ENCODE measurements around the gene FBXO34. TPM values are rescaled to one million over a fixed set of nuclear protein-coding genes. Genes with fewer than 3 reads are reported as not detected.

The FBXO34 gene
- total and polyA plus RNA-seq, 10 of the 15 experiments (the other 5 are each of a cell fraction or from before 2014, with no cell fraction given) = 5.6 to 22.8 (median 17.6) TPM

- TF ChIP-seq FOXK2 (IDR thresholded peaks at IDR 0.05) (no peak), IRF5 (IDR thresholded peaks at IDR 0.05; ENCODE audit: borderline replicate concordance) (no peak), JUNB (IDR thresholded peaks at IDR 0.05) (no peak), TAF1 (IDR thresholded peaks at IDR 0.05; ENCODE audit: borderline replicate concordance, low read depth, low read length) (no peak), GABPA (IDR thresholded peaks at IDR 0.05; ENCODE audit: low read depth) (no peak), NR2C2 (IDR thresholded peaks at IDR 0.05; ENCODE audit: borderline replicate concordance, control insufficient read depth, insufficient read length, low read depth) (no peak), CBX5 (IDR thresholded peaks at IDR 0.05; ENCODE audit: low read depth) (no peak)
These were observed 35.8 kb downstream of the FBXO34 start (continued) for GRCh38 chr14:55306938-55307589.

- in situ Hi-C loops (cut with MboI) = no loop called here
- H3K4me1 ChIP-seq (ENCODE audit: control insufficient read depth, insufficient read depth, low read length) = peaks cover 3% of the 10 kb centered on the region; the same call in 1 of the 2 replicates
- ChIA-PET SMC1A (ENCODE audit: uncharacterized antibody, unreplicated experiment) (interaction anchor here (0.6 to 1.5 kb wide), 6 partner anchors 24 to 300 kb away, joined by 3 to 6 read pairs (median 4); no protein-coding TSS in a partner anchor), POLR2A (interaction anchor here (0.8 kb wide), 1 partner anchor 12 kb away, joined by 3 read pairs; no protein-coding TSS in a partner anchor), RAD21 (ENCODE audit: unreplicated experiment) (no interaction called here), CTCF (interaction anchor here (0.7 to 1.2 kb wide), 6 partner anchors 9 to 64 kb away, joined by 3 to 5 read pairs (median 4); no protein-coding TSS in a partner anchor)
- no TSS peak for BruUV-seq (replicated peaks)
- H3K4me3 ChIP-seq = no peak overlapping the region
- H3K79me2 ChIP-seq (ENCODE audit: control insufficient read depth, insufficient read depth, low read length) = peaks cover 13% of the 10 kb centered on the region
- intact Hi-C loops (cut with micrococcal nuclease; ENCODE audit: unreplicated experiment) = no loop called here
- H3K36me3 ChIP-seq (ENCODE audit: control insufficient read depth in 2 of 2, insufficient read depth in 2 of 2, low read length in 1 of 2) = no peaks in the 10 kb centered on the region; a peak in 1 of 4 replicates
- H4K20me1 ChIP-seq (ENCODE audit: control insufficient read depth, insufficient read depth) = no peaks in the 10 kb centered on the region
- FAIRE-seq = no peak
- no peaks in the 10 kb centered on the region for H3K27me3 ChIP-seq (replicated peaks in 1 of 2; ENCODE audit: control insufficient read depth in 2 of 2, insufficient read depth in 2 of 2, low read length in 1 of 2)
- H2AFZ ChIP-seq (ENCODE audit: control insufficient read depth, low read depth, low read length) = no peak overlapping the region
- peaks cover 12% of the 10 kb centered on the region; the same call in 2 of the 3 replicates for H3K9me3 ChIP-seq (replicated peaks; ENCODE audit: control insufficient read depth, insufficient read depth, low read length)
- no peak overlapping the region for H3K9ac ChIP-seq (ENCODE audit: control insufficient read depth, insufficient read depth, low read length)
- H3K4me2 ChIP-seq (ENCODE audit: control insufficient read depth, insufficient read depth) = no peak overlapping the region
- 100% methylated on average over 2 of the region's 2 CpGs for WGBS (ENCODE audit: insufficient coverage, insufficient replicate concordance, low lambda C conversion rate, missing lambda C conversion rate)
- no peak for TF ChIP-seq TCF3 (IDR thresholded peaks at IDR 0.05; ENCODE audit: borderline replicate concordance, insufficient read depth, low read depth, low read length)
- no peak for TF ChIP-seq CTCF (IDR thresholded peaks at IDR 0.05 in 2 of 3, conservative IDR thresholded peaks at IDR 0.05 in 1 of 3; ENCODE audit: control insufficient read depth in 2 of 3, extremely low read depth in 1 of 3, insufficient read depth in 1 of 3, low read depth in 3 of 3, low read length in 3 of 3)
- TF ChIP-seq MEF2B (IDR thresholded peaks at IDR 0.05; ENCODE audit: partially characterized antibody, poor library complexity, severe bottlenecking) = no peak
- no peak for TF ChIP-seq CHD1 (IDR thresholded peaks at IDR 0.05; ENCODE audit: low read depth, low read length)
- TF ChIP-seq NR2C2 (IDR thresholded peaks at IDR 0.05; ENCODE audit: borderline replicate concordance, control insufficient read depth, insufficient read length, low read depth) = no peak
- no peak for TF ChIP-seq ASH2L (IDR thresholded peaks at IDR 0.05; ENCODE audit: borderline replicate concordance, low read depth)
- no peak for TF ChIP-seq MYB (IDR thresholded peaks at IDR 0.05; ENCODE audit: borderline replicate concordance, low read depth, low read length)
- TF ChIP-seq POLR2A (IDR thresholded peaks at IDR 0.05; ENCODE audit: low read depth, low read length) = no peak
- TF ChIP-seq MEF2A (IDR thresholded peaks at IDR 0.05; ENCODE audit: insufficient read depth, low read depth, low read length) = no peak
- TF ChIP-seq KAT2A (conservative IDR thresholded peaks at IDR 0.05; ENCODE audit: control insufficient read depth, low read depth, low read length) = no peak
- no peak for TF ChIP-seq MTA3 (IDR thresholded peaks at IDR 0.05; ENCODE audit: borderline replicate concordance, low read length)
- no peak for TF ChIP-seq MYC (IDR thresholded peaks at IDR 0.05; ENCODE audit: insufficient read depth, insufficient read length, insufficient replicate concordance, low read length, severe bottlenecking)
- TF ChIP-seq ZNF384 (IDR thresholded peaks at IDR 0.05; ENCODE audit: borderline replicate concordance, low read depth, low read length) = no peak
- ATAC-seq = no peak
- no peak for DNase-seq (ENCODE audit: low read depth, low spot score)
- no peak overlapping the region for H3K27ac ChIP-seq (ENCODE audit: control insufficient read depth, insufficient read depth)
These were observed 37.9 kb downstream of the FBXO34 start for GRCh38 chr14:55309154-55309553.

All from GM12878 (cell line).